Suppressor macrophage treated with lipopolysaccharide for 1 hour (primary cell): Measurements from ENCODE around the gene SERTAD4.
"Not testable (repeated sequence)": the region's sequence is repeated elsewhere in the genome, so short reads cannot be mapped to it uniquely, and the experiment has no call there.

ENCODE experiments used
- DNase-seq, 3 donors: peaks; one replicate each; pipeline ENCODE4 v3.0.0-alpha.2; 2020 to 2022

The SERTAD4 gene

GRCh38 chr1:210232511-210233215, at the start of gene SERTAD4:
Gene SERTAD4, plus strand, starts transcription at chr1:210232796. Its CDS starts 5,165 bp downstream, at chr1:210237961.
- DNase-seq, result no peak

- DNase-seq, result no peak
Measured at GRCh38 chr1:210185063-210185462, 47.5 kb upstream of the SERTAD4 start.

GRCh38 chr1:210187849-210188606, 44.6 kb upstream of the SERTAD4 start:
- not testable (repeated sequence) for DNase-seq

- DNase-seq, result no peak
Measured at GRCh38 chr1:210189426-210189825, 43.2 kb upstream of the SERTAD4 start.

- no peak for DNase-seq
Measured at GRCh38 chr1:210195635-210196160, 36.9 kb upstream of the SERTAD4 start.

- not testable (repeated sequence) for DNase-seq
Measured at GRCh38 chr1:210196266-210196665, 36.3 kb upstream of the SERTAD4 start.

GRCh38 chr1:210198840-210199239, 33.8 kb upstream of the SERTAD4 start:
- DNase-seq, result no peak

- DNase-seq, result no peak
Measured at GRCh38 chr1:210200124-210200736, 32.4 kb upstream of the SERTAD4 start.

GRCh38 chr1:210201681-210202080, 30.9 kb upstream of the SERTAD4 start:
- DNase-seq, result no peak

GRCh38 chr1:210207597-210208450, 24.8 kb upstream of the SERTAD4 start:
- DNase-seq, result no peak

- DNase-seq, result no peak
Measured at GRCh38 chr1:210213335-210213734, 19.3 kb upstream of the SERTAD4 start.

- no peak for DNase-seq
Measured at GRCh38 chr1:210214573-210215409, 17.8 kb upstream of the SERTAD4 start.

- DNase-seq, result no peak
Measured at GRCh38 chr1:210217482-210217881, 15.1 kb upstream of the SERTAD4 start.

GRCh38 chr1:210218047-210218446, 14.5 kb upstream of the SERTAD4 start:
- no peak for DNase-seq

- no peak for DNase-seq
Measured at GRCh38 chr1:210222340-210223006, 10.1 kb upstream of the SERTAD4 start.

GRCh38 chr1:210223226-210223904, 9.2 kb upstream of the SERTAD4 start:
- no peak for DNase-seq

GRCh38 chr1:210228158-210228557, 4.4 kb upstream of the SERTAD4 start:
- no peak for DNase-seq

GRCh38 chr1:210230149-210230695, 2.4 kb upstream of the SERTAD4 start:
- no peak for DNase-seq

- no peak for DNase-seq
Measured at GRCh38 chr1:210231846-210232510, 618 bp upstream of the SERTAD4 start.

- peak in 1 of 3 donors; percentile 47 for DNase-seq
Measured at GRCh38 chr1:210233216-210233494, 559 bp downstream of the SERTAD4 start.
